Activated naive CD8-positive, alpha-beta T cell treated with anti-CD3 and anti-CD28 coated beads for 36 hours (primary cell): Measurements from ENCODE around the gene ARHGEF17. TPM values are rescaled to one million over a fixed set of nuclear protein-coding genes. Genes with fewer than 3 reads are reported as not detected.

Experiments
- DNase-seq: peaks from one replicate; pipeline ENCODE4 v3.0.0; 2021
- H3K27ac Mint-ChIP-seq: one replicate; pipeline ENCODE4 v1.8.0; 2022; ENCODE audit warnings: mild to moderate bottlenecking, moderate library complexity, mixed read lengths
- H3K27me3 Mint-ChIP-seq: one replicate; pipeline ENCODE4 v1.8.0; 2022; ENCODE audit warnings: mild to moderate bottlenecking, mixed read lengths
- H3K36me3 Mint-ChIP-seq: one replicate; pipeline ENCODE4 v1.8.0; 2021; ENCODE audit warnings: mild to moderate bottlenecking, mixed read lengths
- H3K4me1 Mint-ChIP-seq: one replicate; pipeline ENCODE4 v1.8.0; 2021; ENCODE audit warnings: mixed read lengths
- H3K4me3 Mint-ChIP-seq: one replicate; pipeline ENCODE4 v1.8.0; 2022; ENCODE audit warnings: mild to moderate bottlenecking, moderate library complexity, mixed read lengths
- H3K9me3 Mint-ChIP-seq: one replicate; pipeline ENCODE4 v1.8.0; 2022; ENCODE audit warnings: mixed read lengths
- total RNA-seq, 2 experiments: library from RNA; stranded (reverse); gene quantifications; one replicate each; pipeline ENCODE4 v1.2.3, GENCODE V29; 2021

Gene ARHGEF17
- total RNA-seq, 2 experiments from 2014 or later, result 0.08 TPM; not detected in 1

- H3K36me3 Mint-ChIP-seq, result no peaks in the 10 kb centered on the region
- no peaks in the 10 kb centered on the region for H3K27me3 Mint-ChIP-seq
- H3K4me3 Mint-ChIP-seq, result no peak overlapping the region
- DNase-seq, result no peak
- H3K9me3 Mint-ChIP-seq, result no peaks in the 10 kb centered on the region
- no peaks in the 10 kb centered on the region for H3K4me1 Mint-ChIP-seq
- no peak overlapping the region for H3K27ac Mint-ChIP-seq
Observed at GRCh38 chr11:73358071-73358470, 50.0 kb downstream of the ARHGEF17 start.

DNA sequence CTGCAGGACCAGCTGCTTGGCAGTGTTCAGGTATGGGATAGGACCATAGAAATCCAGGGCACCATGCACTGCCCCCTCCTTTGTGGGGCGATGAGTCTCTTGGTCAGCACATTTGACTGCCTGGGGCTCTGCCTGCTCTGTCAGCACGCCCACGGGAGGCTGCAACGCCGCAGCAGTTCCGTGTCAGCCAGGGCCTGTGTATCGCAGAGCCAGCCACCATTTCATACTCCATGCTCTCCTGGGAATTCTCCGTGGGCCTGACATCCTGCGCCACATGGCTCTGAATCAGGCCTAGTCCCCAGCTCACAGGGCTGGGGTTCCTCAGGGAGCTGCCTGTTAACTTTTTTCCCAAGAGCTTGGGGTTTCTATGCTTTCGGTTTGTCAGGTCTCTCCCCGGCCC lies 51.3 kb downstream of the ARHGEF17 start:
- Mint-ChIP-seq H3K4me1 (no peaks in the 10 kb centered on the region), H3K27me3 (no peaks in the 10 kb centered on the region), H3K9me3 (no peaks in the 10 kb centered on the region), H3K36me3 (no peaks in the 10 kb centered on the region), H3K27ac (no peak overlapping the region), H3K4me3 (no peak overlapping the region)
- DNase-seq, result no peak

DNA sequence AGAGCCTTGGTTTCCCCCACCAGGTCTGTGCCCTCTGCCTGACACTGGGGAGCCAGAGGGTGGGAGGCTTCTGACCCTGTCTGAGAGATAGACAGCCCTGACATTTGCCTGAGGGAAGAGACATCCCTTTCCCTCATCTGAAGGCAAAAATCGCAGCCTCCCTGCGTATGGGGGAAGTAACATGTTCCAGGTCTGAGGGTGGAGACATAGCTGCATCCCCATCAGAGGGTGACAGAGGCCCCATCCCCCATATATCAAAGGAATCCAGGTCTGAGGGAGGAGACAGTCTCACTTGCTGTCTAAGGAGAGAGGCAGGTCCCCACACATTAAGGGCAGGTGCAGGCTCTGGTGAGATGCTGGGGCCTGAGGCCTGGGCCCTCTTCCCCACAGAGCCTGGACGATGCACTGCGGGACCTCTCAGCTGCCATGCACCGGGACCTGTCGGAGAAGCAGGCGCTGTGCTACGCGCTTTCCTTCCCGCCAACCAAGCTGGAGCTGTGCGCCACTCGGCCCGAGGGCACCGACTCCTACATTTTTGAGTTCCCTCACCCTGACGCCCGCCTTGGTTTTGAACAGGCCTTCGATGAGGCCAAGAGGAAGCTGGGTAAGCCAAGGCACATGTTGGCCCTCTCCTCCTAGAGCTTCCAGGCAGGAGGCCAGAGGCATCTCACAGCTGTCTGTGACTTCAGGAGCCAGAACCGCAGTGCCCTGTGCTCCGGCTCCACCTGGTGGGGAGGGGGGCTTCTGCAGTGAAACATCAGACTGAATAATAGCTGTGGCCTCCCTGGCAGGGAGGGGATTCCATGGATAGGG lies 52.1 kb downstream of the ARHGEF17 start:
- peak; percentile 35 for DNase-seq
- no peaks in the 10 kb centered on the region for H3K27me3 Mint-ChIP-seq
- H3K4me1 Mint-ChIP-seq, result no peaks in the 10 kb centered on the region
- no peak overlapping the region for H3K4me3 Mint-ChIP-seq
- H3K9me3 Mint-ChIP-seq, result no peaks in the 10 kb centered on the region
- no peak overlapping the region for H3K27ac Mint-ChIP-seq
- no peaks in the 10 kb centered on the region for H3K36me3 Mint-ChIP-seq

GRCh38 chr11:73360743-73361369 lies 52.8 kb downstream of the ARHGEF17 start:
- no peaks in the 10 kb centered on the region for H3K36me3 Mint-ChIP-seq
- peaks cover 3% of the 10 kb centered on the region for H3K4me1 Mint-ChIP-seq
- H3K9me3 Mint-ChIP-seq, result no peaks in the 10 kb centered on the region
- H3K27ac Mint-ChIP-seq, result no peak overlapping the region
- no peak overlapping the region for H3K4me3 Mint-ChIP-seq
- H3K27me3 Mint-ChIP-seq, result no peaks in the 10 kb centered on the region
- DNase-seq, result no peak

- DNase-seq, result no peak
- peaks cover 14% of the 10 kb centered on the region for H3K4me1 Mint-ChIP-seq
- no peaks in the 10 kb centered on the region for H3K36me3 Mint-ChIP-seq
- no peaks in the 10 kb centered on the region for H3K27me3 Mint-ChIP-seq
- no peaks in the 10 kb centered on the region for H3K9me3 Mint-ChIP-seq
- H3K27ac Mint-ChIP-seq, result no peak overlapping the region
- H3K4me3 Mint-ChIP-seq, result no peak overlapping the region
Observed at GRCh38 chr11:73361953-73362776, 54.1 kb downstream of the ARHGEF17 start.

DNA sequence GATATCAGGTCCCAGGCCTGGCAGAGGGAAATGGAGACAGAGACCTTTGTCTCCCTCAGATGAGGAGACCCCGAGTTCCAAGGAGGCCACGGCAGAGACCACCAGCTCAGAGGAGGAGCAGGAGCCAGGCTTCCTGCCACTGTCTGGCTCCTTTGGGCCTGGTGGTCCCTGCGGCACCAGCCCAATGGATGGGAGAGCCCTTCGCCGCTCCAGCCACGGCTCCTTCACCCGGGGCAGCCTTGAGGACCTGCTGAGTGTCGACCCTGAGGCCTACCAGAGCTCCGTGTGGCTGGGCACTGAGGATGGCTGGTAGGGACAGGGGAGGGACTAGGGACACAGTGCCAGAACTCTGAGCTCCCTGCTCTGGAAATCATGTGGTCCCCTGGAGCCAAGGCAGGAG lies 55.1 kb downstream of the ARHGEF17 start:
- H3K9me3 Mint-ChIP-seq, result no peaks in the 10 kb centered on the region
- no peak overlapping the region for H3K4me3 Mint-ChIP-seq
- DNase-seq, result no peak
- H3K27me3 Mint-ChIP-seq, result no peaks in the 10 kb centered on the region
- no peaks in the 10 kb centered on the region for H3K36me3 Mint-ChIP-seq
- no peak overlapping the region for H3K27ac Mint-ChIP-seq
- H3K4me1 Mint-ChIP-seq, result peaks cover 21% of the 10 kb centered on the region

- H3K9me3 Mint-ChIP-seq, result no peaks in the 10 kb centered on the region
- H3K4me1 Mint-ChIP-seq, result peaks cover 21% of the 10 kb centered on the region
- H3K27me3 Mint-ChIP-seq, result no peaks in the 10 kb centered on the region
- DNase-seq, result no peak
- no peaks in the 10 kb centered on the region for H3K36me3 Mint-ChIP-seq
- no peak overlapping the region for H3K4me3 Mint-ChIP-seq
- H3K27ac Mint-ChIP-seq, result peak overlapping the region; percentile 82
Observed at GRCh38 chr11:73365352-73366264, 57.5 kb downstream of the ARHGEF17 start.

DNA sequence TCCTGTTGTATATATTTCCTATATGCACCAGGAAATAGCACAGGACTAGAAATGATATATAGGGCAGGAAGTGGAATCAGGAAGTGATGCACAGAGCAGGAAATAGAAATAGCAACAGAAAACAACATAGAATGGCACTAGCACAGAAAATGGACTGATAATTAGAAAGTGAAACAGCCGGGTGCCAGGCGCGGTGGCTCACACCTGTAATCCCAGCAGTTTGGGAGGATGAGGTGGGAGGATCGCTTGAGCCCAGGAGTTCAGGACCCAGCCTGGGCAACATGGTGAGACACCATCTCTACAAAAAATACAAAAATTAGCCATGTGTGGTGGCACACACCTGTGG lies 58.2 kb downstream of the ARHGEF17 start:
- Mint-ChIP-seq H3K27me3 (no peaks in the 10 kb centered on the region), H3K4me3 (no peak overlapping the region), H3K36me3 (no peaks in the 10 kb centered on the region), H3K27ac (peak overlapping the region; percentile 82), H3K9me3 (no peaks in the 10 kb centered on the region), H3K4me1 (peaks cover 21% of the 10 kb centered on the region)
- DNase-seq, result no peak

DNA sequence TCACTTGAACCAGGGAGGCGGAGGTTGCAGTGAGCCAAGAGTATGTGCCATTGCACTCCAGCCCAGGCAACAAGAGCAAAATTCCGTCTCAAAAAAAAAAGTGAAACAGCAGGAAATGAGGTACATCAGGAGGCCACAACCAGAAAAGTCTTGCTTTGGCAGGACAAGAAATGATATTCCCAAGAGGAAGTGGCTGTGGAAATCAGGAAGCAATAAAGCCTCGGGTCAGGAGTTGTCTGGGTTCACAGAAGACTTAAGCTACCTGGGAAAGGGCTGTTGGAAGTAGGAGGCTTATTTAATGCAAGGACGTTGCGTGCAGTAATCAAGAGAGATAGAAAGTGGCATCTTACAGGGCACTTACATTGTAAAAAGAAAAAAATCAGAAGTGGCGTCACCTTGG lies 58.9 kb downstream of the ARHGEF17 start:
- Mint-ChIP-seq H3K36me3 (no peaks in the 10 kb centered on the region), H3K9me3 (no peaks in the 10 kb centered on the region), H3K27me3 (no peaks in the 10 kb centered on the region), H3K4me3 (no peak overlapping the region), H3K27ac (peak overlapping the region; percentile 14), H3K4me1 (peaks cover 21% of the 10 kb centered on the region)
- DNase-seq, result no peak

DNA sequence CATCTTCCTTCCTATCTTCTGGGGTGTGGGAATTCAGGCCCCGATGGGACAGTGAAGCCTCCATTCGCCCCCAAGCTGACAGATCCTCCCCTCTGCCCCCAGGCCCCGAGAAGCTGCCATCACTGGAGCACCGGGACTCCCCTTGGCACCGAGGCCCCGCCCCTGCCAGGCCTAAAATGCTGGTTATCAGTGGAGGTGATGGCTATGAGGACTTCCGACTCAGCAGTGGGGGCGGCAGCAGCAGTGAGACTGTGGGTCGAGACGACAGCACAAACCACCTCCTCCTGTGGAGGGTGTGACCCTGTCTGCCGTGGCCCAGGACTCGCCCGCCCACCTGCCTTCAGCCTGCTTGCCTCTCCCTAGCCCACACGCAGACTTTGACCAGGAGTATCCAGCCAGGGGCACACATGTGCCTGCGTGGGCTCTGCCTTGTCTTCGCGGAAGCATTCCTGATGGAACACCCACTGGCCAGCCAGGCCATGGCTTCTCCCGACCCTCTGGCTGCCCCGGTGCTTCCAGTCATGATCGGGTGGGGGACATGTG lies 59.5 kb downstream of the ARHGEF17 start:
- Mint-ChIP-seq H3K27ac (no peak overlapping the region), H3K27me3 (no peaks in the 10 kb centered on the region), H3K4me3 (no peak overlapping the region), H3K9me3 (no peaks in the 10 kb centered on the region), H3K36me3 (no peaks in the 10 kb centered on the region), H3K4me1 (peaks cover 21% of the 10 kb centered on the region)
- DNase-seq, result peak; percentile 18

GRCh38 chr11:73372375-73372993 lies 64.4 kb downstream of the ARHGEF17 start:
- DNase-seq, result no peak
- Mint-ChIP-seq H3K4me1 (peaks cover 18% of the 10 kb centered on the region), H3K36me3 (peaks cover 7% of the 10 kb centered on the region), H3K27me3 (no peaks in the 10 kb centered on the region), H3K9me3 (no peaks in the 10 kb centered on the region), H3K27ac (no peak overlapping the region), H3K4me3 (no peak overlapping the region)

GRCh38 chr11:73374151-73374550 lies 66.1 kb downstream of the ARHGEF17 start:
- Mint-ChIP-seq H3K27me3 (no peaks in the 10 kb centered on the region), H3K4me1 (peaks cover 29% of the 10 kb centered on the region), H3K36me3 (peaks cover 7% of the 10 kb centered on the region), H3K4me3 (no peak overlapping the region), H3K9me3 (no peaks in the 10 kb centered on the region), H3K27ac (no peak overlapping the region)
- DNase-seq, result no peak

- H3K4me1 Mint-ChIP-seq, result peaks cover 37% of the 10 kb centered on the region
Observed at GRCh38 chr11:73375830-73376159, 67.7 kb downstream of the ARHGEF17 start.

DNA sequence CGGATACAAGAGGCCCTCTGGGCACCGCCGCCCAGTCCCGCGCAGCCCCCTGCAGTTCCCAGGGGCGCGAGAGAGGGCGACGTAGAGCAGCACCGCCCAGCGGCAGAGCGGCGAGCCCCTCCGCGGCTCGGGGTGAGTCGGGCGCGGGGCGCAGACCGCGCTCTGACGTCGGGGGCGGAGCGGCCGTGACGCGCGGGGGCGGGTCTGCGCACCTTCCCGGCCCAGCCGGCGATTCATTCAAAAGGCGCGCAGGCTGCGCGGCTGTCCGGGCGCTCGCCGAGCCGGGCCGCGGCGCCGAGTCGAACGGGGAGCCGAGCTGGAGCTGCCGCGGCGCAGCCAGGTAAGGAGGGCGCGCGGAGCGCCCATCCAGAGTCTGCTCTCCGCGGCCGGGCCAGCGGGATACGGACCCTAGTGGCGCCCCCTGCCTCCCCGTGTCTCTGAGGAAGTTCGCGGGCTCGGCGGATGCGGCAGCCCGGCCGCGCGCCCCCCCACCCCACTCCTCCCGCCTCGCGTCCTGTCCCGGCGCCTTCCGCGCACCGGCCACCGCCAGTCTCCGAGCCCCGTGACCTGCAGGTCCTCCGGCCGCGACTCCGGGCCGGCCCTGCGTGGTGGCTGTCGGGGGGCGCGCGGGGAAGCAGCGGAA lies 68.2 kb downstream of the ARHGEF17 start, which contains the start of gene RELT:
Gene RELT, plus strand, starts transcription at position 240 of the 643 bp plus-strand sequence. CDS start 12,738 bp downstream, outside the sequence.
- peaks cover 41% of the 10 kb centered on the region for H3K4me1 Mint-ChIP-seq

More at GRCh38 chr11:73375830-73376159, 67.7 kb downstream of the ARHGEF17 start:
- Mint-ChIP-seq H3K27me3 (no peaks in the 10 kb centered on the region), H3K9me3 (no peaks in the 10 kb centered on the region), H3K27ac (peak overlapping the region; percentile 74), H3K4me3 (peak overlapping the region; percentile 43), H3K36me3 (peaks cover 7% of the 10 kb centered on the region)
- no peak for DNase-seq

More for the DNA sequence above, 68.2 kb downstream of the ARHGEF17 start, which contains the start of gene RELT:
- no peaks in the 10 kb centered on the region for H3K27me3 Mint-ChIP-seq
- H3K36me3 Mint-ChIP-seq, result peaks cover 7% of the 10 kb centered on the region
- no peaks in the 10 kb centered on the region for H3K9me3 Mint-ChIP-seq
- H3K27ac Mint-ChIP-seq, result peak within 1 kb of the TSS; percentile 91
- peak; percentile 97 for DNase-seq
- peak within 1 kb of the TSS; percentile 97 for H3K4me3 Mint-ChIP-seq
